ENCODE results near the gene ELOB. TPM values are rescaled to one million over a fixed set of nuclear protein-coding genes. Genes with fewer than 3 reads are reported as not detected.

The ELOB gene
- total RNA-seq, 1 donor from 2014 or later, result 172 TPM

DNA sequence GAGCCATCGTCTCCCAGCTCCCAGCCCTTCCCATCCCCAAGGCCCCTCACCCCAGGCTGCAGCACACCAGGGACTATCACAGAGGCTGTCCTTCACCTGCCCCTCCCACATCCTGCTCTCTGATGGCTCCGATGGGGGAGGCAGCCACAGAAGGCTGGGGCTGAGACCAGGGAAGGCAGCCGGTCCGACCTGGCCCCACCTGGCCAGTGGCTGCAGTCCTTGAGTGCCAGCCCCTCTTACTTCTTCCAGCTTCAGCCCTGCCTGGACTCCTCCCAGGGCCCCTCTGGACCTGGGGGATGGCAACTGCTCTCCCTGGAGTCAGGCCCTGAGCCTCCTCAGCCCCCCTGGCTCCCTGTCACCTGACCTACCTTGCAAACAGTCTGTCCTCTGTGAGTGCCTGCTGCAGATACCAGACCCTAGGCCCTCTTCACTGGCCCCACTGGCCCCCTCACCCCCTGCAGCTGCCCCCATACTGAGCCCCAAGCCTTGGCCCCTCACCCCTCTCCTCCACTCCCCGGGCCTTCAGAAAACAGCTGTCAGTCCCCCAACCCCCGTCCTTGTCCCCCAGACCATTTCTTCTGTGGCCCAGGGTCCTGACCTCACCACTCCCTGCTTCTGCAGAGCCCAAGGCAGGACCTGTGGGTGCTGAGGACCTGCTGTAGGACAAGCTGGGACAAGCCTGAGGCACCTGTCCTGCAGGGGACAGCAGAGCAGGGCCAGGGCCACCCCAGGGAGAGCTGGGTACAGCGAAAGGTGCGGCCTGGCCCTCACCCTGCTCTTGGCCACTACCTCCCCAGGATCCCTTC lies 37.3 kb downstream of the ELOB start:
- TF ChIP-seq, protein P1, sequence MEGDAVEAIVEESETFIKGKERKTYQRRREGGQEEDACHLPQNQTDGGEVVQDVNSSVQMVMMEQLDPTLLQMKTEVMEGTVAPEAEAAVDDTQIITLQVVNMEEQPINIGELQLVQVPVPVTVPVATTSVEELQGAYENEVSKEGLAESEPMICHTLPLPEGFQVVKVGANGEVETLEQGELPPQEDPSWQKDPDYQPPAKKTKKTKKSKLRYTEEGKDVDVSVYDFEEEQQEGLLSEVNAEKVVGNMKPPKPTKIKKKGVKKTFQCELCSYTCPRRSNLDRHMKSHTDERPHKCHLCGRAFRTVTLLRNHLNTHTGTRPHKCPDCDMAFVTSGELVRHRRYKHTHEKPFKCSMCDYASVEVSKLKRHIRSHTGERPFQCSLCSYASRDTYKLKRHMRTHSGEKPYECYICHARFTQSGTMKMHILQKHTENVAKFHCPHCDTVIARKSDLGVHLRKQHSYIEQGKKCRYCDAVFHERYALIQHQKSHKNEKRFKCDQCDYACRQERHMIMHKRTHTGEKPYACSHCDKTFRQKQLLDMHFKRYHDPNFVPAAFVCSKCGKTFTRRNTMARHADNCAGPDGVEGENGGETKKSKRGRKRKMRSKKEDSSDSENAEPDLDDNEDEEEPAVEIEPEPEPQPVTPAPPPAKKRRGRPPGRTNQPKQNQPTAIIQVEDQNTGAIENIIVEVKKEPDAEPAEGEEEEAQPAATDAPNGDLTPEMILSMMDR (IDR thresholded peaks at IDR 0.05), result no peak
- POLR2A ChIA-PET, result interaction anchor here (0.5 kb wide), 1 partner anchor 195 kb away, joined by 5 read pairs; no protein-coding TSS in a partner anchor
- DNase-seq (no peak), ATAC-seq (ENCODE audit: low read depth) (no peak)
- CTCF ChIA-PET, result no interaction called here
- no peak overlapping the region for H3K27ac Mint-ChIP-seq
- H3K4me3 Mint-ChIP-seq, result no peak overlapping the region
- no peaks in the 10 kb centered on the region for H3K36me3 Mint-ChIP-seq (ENCODE audit: low read depth)
- no peaks in the 10 kb centered on the region for H3K9me3 Mint-ChIP-seq
- no peaks in the 10 kb centered on the region for H3K4me1 Mint-ChIP-seq
- H3K27me3 Mint-ChIP-seq, result peaks cover 2% of the 10 kb centered on the region
- intact Hi-C loops (cut with micrococcal nuclease), result no loop called here

DNA sequence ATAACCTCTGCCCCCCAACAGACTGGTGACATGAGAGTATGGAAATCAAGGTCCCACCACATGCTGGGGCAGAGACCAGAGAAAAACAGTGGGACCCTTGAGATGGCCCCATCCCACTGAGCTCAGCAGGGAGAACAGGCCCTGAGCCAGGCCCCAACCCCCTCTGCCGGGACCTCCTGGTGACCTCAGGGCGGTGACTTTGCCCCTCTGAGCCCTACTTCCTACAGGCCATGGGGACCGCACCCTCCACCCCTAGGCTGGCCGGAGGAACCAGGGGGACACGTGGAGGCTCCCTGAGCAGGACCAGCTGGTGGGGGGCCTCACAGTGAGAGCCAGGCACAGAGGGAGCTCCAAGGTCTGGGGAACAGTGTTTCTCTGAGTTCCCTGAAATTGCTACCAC lies 38.5 kb downstream of the ELOB start:
- no peak overlapping the region for H3K27ac Mint-ChIP-seq
- POLR2A ChIA-PET, result interaction anchor here (0.6 kb wide), 1 partner anchor 11 kb away, joined by 3 read pairs; no protein-coding TSS in a partner anchor
- CTCF ChIA-PET, result no interaction called here
- H3K27me3 Mint-ChIP-seq, result peaks cover 4% of the 10 kb centered on the region
- H3K4me1 Mint-ChIP-seq, result no peaks in the 10 kb centered on the region
- TF ChIP-seq, protein P1 (IDR thresholded peaks at IDR 0.05), result no peak
- no peak for ATAC-seq (ENCODE audit: low read depth)
- H3K9me3 Mint-ChIP-seq, result no peaks in the 10 kb centered on the region
- H3K4me3 Mint-ChIP-seq, result no peak overlapping the region
- no peaks in the 10 kb centered on the region for H3K36me3 Mint-ChIP-seq (ENCODE audit: low read depth)
- no peak for DNase-seq
- intact Hi-C loops (cut with micrococcal nuclease), result no loop called here

DNA sequence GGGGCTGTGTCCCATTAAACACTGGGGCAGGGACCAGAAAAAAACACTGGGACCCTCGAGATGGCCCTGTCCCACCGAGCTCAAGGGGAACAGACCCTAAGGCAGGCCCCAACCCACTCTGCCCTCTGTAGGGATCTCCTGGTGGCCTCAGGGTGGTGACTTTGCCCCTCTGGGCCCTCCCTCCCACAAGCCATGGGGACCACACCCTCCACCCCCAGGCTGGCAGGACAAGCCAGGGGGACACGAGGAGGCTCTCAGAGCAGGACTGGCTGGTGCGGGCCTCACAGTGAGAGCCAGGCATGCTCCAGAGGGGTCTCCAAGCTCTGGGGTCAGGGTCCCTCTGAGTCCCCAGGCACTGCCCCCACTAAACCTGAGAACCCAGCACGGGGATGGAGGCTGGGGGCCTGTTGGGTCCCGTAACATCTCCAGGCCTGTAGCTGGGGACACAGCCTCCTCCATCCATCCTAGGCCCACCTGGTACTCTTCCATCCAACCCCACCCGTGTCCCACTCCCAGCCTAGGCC lies 39.1 kb downstream of the ELOB start:
- no peaks in the 10 kb centered on the region for H3K4me1 Mint-ChIP-seq
- H3K36me3 Mint-ChIP-seq (ENCODE audit: low read depth), result no peaks in the 10 kb centered on the region
- intact Hi-C loops (cut with micrococcal nuclease), result no loop called here
- no peak overlapping the region for H3K4me3 Mint-ChIP-seq
- no peak for DNase-seq
- H3K9me3 Mint-ChIP-seq, result no peaks in the 10 kb centered on the region
- peaks cover 4% of the 10 kb centered on the region for H3K27me3 Mint-ChIP-seq
- ChIA-PET POLR2A (interaction anchor here (0.5 kb wide), 1 partner anchor 148 kb away, joined by 3 read pairs; no protein-coding TSS in a partner anchor), CTCF (no interaction called here)
- no peak overlapping the region for H3K27ac Mint-ChIP-seq
- ATAC-seq (ENCODE audit: low read depth), result no peak
- TF ChIP-seq, protein P1 (IDR thresholded peaks at IDR 0.05), result no peak

DNA sequence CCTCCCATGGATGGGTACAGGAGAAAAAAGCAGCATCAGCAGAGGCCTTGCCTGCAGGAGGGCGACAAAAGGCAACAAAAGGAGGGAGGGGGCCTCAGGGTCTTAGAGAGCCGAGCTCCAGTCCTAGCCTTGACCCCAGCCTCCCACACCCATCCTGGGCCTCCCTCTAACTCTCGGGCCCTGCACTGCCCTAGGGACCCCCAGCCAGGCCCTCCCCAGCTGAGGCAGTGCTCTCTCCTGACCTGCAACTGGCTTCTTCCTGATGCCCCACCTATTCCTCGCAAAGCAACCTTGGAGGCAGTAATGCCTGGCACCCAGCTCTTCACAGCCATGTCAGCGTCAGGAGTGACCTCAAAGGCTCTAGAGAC lies 39.9 kb downstream of the ELOB start:
- no peaks in the 10 kb centered on the region for H3K4me1 Mint-ChIP-seq

More for the DNA sequence above, 39.9 kb downstream of the ELOB start:
- intact Hi-C loops (cut with micrococcal nuclease), result no loop called here
- no peaks in the 10 kb centered on the region for H3K9me3 Mint-ChIP-seq
- peaks cover 7% of the 10 kb centered on the region for H3K27me3 Mint-ChIP-seq
- POLR2A ChIA-PET, result no interaction called here
- H3K4me3 Mint-ChIP-seq, result no peak overlapping the region
- CTCF ChIA-PET, result no interaction called here
- H3K36me3 Mint-ChIP-seq (ENCODE audit: low read depth), result no peaks in the 10 kb centered on the region
- no peak overlapping the region for H3K27ac Mint-ChIP-seq
- TF ChIP-seq, protein P1 (IDR thresholded peaks at IDR 0.05), result no peak
- no peak for DNase-seq
- ATAC-seq (ENCODE audit: low read depth), result no peak
